GM21576 (cell line): Measurements from ENCODE around the gene EFHC1.

Source experiments
- ATAC-seq: cut with Tn5 transposase; IDR thresholded peaks from one replicate; pipeline ENCODE4 v1.9.1; 2021; ENCODE audit warnings: mild to moderate bottlenecking, moderate library complexity; ENCODE audit not compliant: unreplicated experiment

Gene EFHC1

GRCh38 chr6:52516269-52516668 is 96.1 kb downstream of the EFHC1 start:
- no peak for ATAC-seq

- no peak for ATAC-seq
Measured at GRCh38 chr6:52516943-52517342, 96.8 kb downstream of the EFHC1 start.

- ATAC-seq, result peak; percentile 94
Measured at GRCh38 chr6:52517502-52518278, 97.5 kb downstream of the EFHC1 start.

- no peak for ATAC-seq
Measured at GRCh38 chr6:52518279-52518945, 98.3 kb downstream of the EFHC1 start.

- ATAC-seq, result no peak
Measured at GRCh38 chr6:52519618-52520017, 99.5 kb downstream of the EFHC1 start.

- no peak for ATAC-seq
Measured at GRCh38 chr6:52522151-52522626, 102.0 kb downstream of the EFHC1 start.

- no peak for ATAC-seq
Measured at GRCh38 chr6:52522655-52523054, 102.5 kb downstream of the EFHC1 start.

- no peak for ATAC-seq
Measured at GRCh38 chr6:52523378-52524142, 103.4 kb downstream of the EFHC1 start.

- no peak for ATAC-seq
Measured at GRCh38 chr6:52524918-52525317, 104.8 kb downstream of the EFHC1 start.

- no peak for ATAC-seq
Measured at GRCh38 chr6:52526634-52527033, 106.5 kb downstream of the EFHC1 start.

- no peak for ATAC-seq
Measured at GRCh38 chr6:52527436-52527835, 107.3 kb downstream of the EFHC1 start.

- ATAC-seq, result no peak
Measured at GRCh38 chr6:52529311-52529710, 109.2 kb downstream of the EFHC1 start.

- ATAC-seq, result no peak
Measured at GRCh38 chr6:52530351-52530750, 110.2 kb downstream of the EFHC1 start.

- no peak for ATAC-seq
Measured at GRCh38 chr6:52531396-52531795, 111.3 kb downstream of the EFHC1 start.

- ATAC-seq, result no peak
Measured at GRCh38 chr6:52531834-52532233, 111.7 kb downstream of the EFHC1 start.

- ATAC-seq, result no peak
Measured at GRCh38 chr6:52532457-52532856, 112.3 kb downstream of the EFHC1 start.

- no peak for ATAC-seq
Measured at GRCh38 chr6:52533491-52533890, 113.3 kb downstream of the EFHC1 start.

GRCh38 chr6:52534363-52534762 is 114.2 kb downstream of the EFHC1 start:
- no peak for ATAC-seq

- ATAC-seq, result no peak
Measured at GRCh38 chr6:52534966-52535390, 114.8 kb downstream of the EFHC1 start.

GRCh38 chr6:52535711-52536423 is 115.7 kb downstream of the EFHC1 start:
- peak; percentile 4 for ATAC-seq

GRCh38 chr6:52536424-52536916 is 116.3 kb downstream of the EFHC1 start:
- ATAC-seq, result peak; percentile 43
